Stomach (tissue), 4 donors: Measurements from ENCODE around the gene PAX2.

ENCODE experiments used
- EP300 ChIP-seq: sonication (generic); formaldehyde crosslinking; IDR thresholded peaks from one replicate; pipeline ENCODE4 v1.6.1; 2017; ENCODE audit warnings: antibody characterized with exemption
- POLR2AphosphoS5 ChIP-seq, 3 donors: sonication (generic); formaldehyde crosslinking; IDR thresholded peaks; one replicate each; pipeline ENCODE4 v1.6.1; 2016; ENCODE audit warnings: antibody characterized with exemption in 3 of 3

DNA sequence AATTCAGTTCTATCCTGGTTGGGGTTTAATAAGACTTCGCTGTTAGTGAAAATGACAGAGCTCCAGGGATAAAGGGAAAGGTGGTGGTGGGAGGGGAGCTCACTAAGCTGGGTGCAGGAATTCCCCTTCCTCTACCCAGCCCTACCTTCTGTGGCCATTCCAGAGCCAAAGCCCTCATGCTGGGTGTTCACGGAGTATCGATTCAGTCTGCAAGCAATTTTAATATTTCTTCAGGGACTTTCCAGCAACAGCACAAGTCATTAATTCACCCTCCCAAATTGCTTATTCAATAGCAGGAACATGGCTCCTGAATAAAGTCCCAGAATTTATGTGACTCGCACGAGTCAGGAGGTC lies 22.0 kb downstream of the PAX2 start:
- TF ChIP-seq POLR2AphosphoS5 (IDR thresholded peaks at IDR 0.05) (no peak), EP300 (no peak)
